HCT116 (cell line): ENCODE data around the gene TAAR8. TPM values are rescaled to one million over a fixed set of nuclear protein-coding genes. Genes with fewer than 3 reads are reported as not detected.

ENCODE experiments used
- ATAC-seq: fragments of 200-7000 bp; cut with Tn5 transposase; 2 replicates; pipeline ENCODE4 v1.9.1; 2020; ENCODE audit warnings: mild to moderate bottlenecking, moderate library complexity
- BruUV-seq: library from RNA; stranded (reverse); fragments of 400-500 nt; replicated peaks from 2 replicates; lab custom pipeline; 2021; lab: Mats Ljungman, UMichigan
- CTCF ChIA-PET: fragments of 300-600 bp; sonication (Branson Sonifier 250); formaldehyde crosslinking; loops from one replicate; lab custom pipeline; 2021; ENCODE audit warnings: antibody characterized with exemption; lab: Charles Lee
- POLR2A ChIA-PET: fragments of 300-600, 350-600 bp; sonication (Branson Sonifier 250); formaldehyde crosslinking; loops from one replicate; lab custom pipeline; 2021; ENCODE audit warnings: antibody characterized with exemption; lab: Charles Lee
- RAD21 ChIA-PET, 2 experiments: fragments of 300-600 bp; sonication (Branson Sonifier 250); formaldehyde crosslinking; loops; one replicate each; lab custom pipeline; 2023; ENCODE audit warnings: low total read pairs in 2 of 2; ENCODE audit not compliant: uncharacterized antibody in 2 of 2, unreplicated experiment in 2 of 2, low non-redundant PET in 1 of 2; lab: Charles Lee
- DNase-seq: peaks from one replicate; pipeline ENCODE4 v3.0.0-alpha.2; 2010; ENCODE audit warnings: low read depth, low spot score
- H2AFZ ChIP-seq: fragments of 200-600 bp; shearing (Covaris generic), sonication (generic); 2 replicates; pipeline ENCODE4 v1.6.1; 2017; ENCODE audit warnings: low read depth, mixed run types, mixed read lengths, antibody characterized with exemption, low read length; ENCODE audit not compliant: poor library complexity, severe bottlenecking
- H3K27ac ChIP-seq: 2 replicates; pipeline ENCODE4 v1.5.1; 2012; ENCODE audit warnings: low read depth, low read length
- H3K27me3 ChIP-seq: fragments of 200-600 bp; sonication (generic); 2 replicates; pipeline ENCODE4 v1.6.1; 2016; ENCODE audit warnings: mixed run types, low read length, mixed read lengths; ENCODE audit not compliant: insufficient read depth
- H3K36me3 ChIP-seq, 2 experiments: fragments of 200-500 bp in 1 of 2; fragments of 200-600 bp in 1 of 2; sonication (Bioruptor generic) in 1 of 2; sonication (generic) in 1 of 2; 2 replicates each; pipeline versions ENCODE4 v1.5.1 to v1.6.1; 2014 to 2016; ENCODE audit warnings: low read length in 2 of 2, inconsistent platforms in 1 of 2, mixed read lengths in 1 of 2, mixed run types in 1 of 2; ENCODE audit not compliant: insufficient read depth in 2 of 2, control insufficient read depth in 1 of 2
- H3K4me1 ChIP-seq, 2 experiments: fragments of 200-600 bp in 1 of 2; sonication (generic) in 1 of 2; 2 replicates each; pipeline versions ENCODE4 v1.5.1 to v1.6.1; 2012 to 2017; ENCODE audit warnings: low read length in 2 of 2, inconsistent platforms in 1 of 2, mild to moderate bottlenecking in 1 of 2, mixed read lengths in 1 of 2, mixed run types in 1 of 2, moderate library complexity in 1 of 2; ENCODE audit not compliant: insufficient read depth in 2 of 2, control insufficient read depth in 1 of 2
- H3K4me2 ChIP-seq: fragments of 200-600 bp; sonication (generic); 2 replicates; pipeline ENCODE4 v1.6.1; 2017; ENCODE audit warnings: mixed run types, low read length, mixed read lengths
- H3K4me3 ChIP-seq, 2 experiments: fragments of 200-600 bp in 1 of 2; sonication (generic) in 1 of 2; replicated peaks in 1 of 2; 2 replicates each; pipeline ENCODE4 v1.5.1; 2011 to 2016; ENCODE audit warnings: low read length in 2 of 2, control low read depth in 1 of 2, low read depth in 1 of 2, mild to moderate bottlenecking in 1 of 2, mixed read lengths in 1 of 2, mixed run types in 1 of 2
- H3K79me2 ChIP-seq: fragments of 200-600 bp; sonication (generic); 2 replicates; pipeline ENCODE4 v1.6.1; 2017; ENCODE audit warnings: mild to moderate bottlenecking, mixed run types, low read length, moderate library complexity, mixed read lengths; ENCODE audit not compliant: insufficient read depth
- H3K9ac ChIP-seq: fragments of 200-600 bp; sonication (generic); 2 replicates; pipeline ENCODE4 v1.6.1; 2016; ENCODE audit warnings: low read length, mixed read lengths
- H3K9me2 ChIP-seq: fragments of 200-600 bp; sonication (generic), shearing (Covaris generic); 2 replicates; pipeline ENCODE4 v1.6.1; 2017; ENCODE audit warnings: mixed run types, mild to moderate bottlenecking, moderate library complexity; ENCODE audit not compliant: insufficient read depth
- H3K9me3 ChIP-seq, 2 experiments: fragments of 200-500 bp in 1 of 2; fragments of 200-600 bp in 1 of 2; sonication (Bioruptor generic) in 1 of 2; sonication (generic) in 1 of 2; 2 replicates each; pipeline ENCODE4 v1.6.1; 2014 to 2017; ENCODE audit warnings: low read length in 2 of 2, mixed read lengths in 2 of 2, inconsistent platforms in 1 of 2, low read depth in 1 of 2, mild to moderate bottlenecking in 1 of 2, mixed run types in 1 of 2, moderate library complexity in 1 of 2; ENCODE audit not compliant: control insufficient read depth in 1 of 2, insufficient read depth in 1 of 2
- H4K20me1 ChIP-seq: fragments of 200-600 bp; sonication (generic), shearing (Covaris generic); 2 replicates; pipeline ENCODE4 v1.6.1; 2017; ENCODE audit warnings: mixed run types, mild to moderate bottlenecking, moderate library complexity; ENCODE audit not compliant: insufficient read depth
- CBX3 ChIP-seq: IDR thresholded peaks from 2 replicates; pipeline ENCODE4 v1.6.1; 2012; ENCODE audit warnings: low read depth
- CEBPB ChIP-seq: IDR thresholded peaks from 2 replicates; pipeline ENCODE4 v1.6.1; 2012; ENCODE audit warnings: low read depth
- ELF1 ChIP-seq: IDR thresholded peaks from 2 replicates; pipeline ENCODE4 v1.6.1; 2012; ENCODE audit warnings: low read depth, borderline replicate concordance
- JUND ChIP-seq: IDR thresholded peaks from 2 replicates; pipeline ENCODE4 v1.6.1; 2012
- SP1 ChIP-seq: IDR thresholded peaks from 2 replicates; pipeline ENCODE4 v1.6.1; 2012; ENCODE audit warnings: low read depth
- SRF ChIP-seq: IDR thresholded peaks from 2 replicates; pipeline ENCODE4 v1.6.1; 2012; ENCODE audit warnings: low read depth
- ZNF274 ChIP-seq: fragments of 200-500 bp; sonication (Bioruptor generic); IDR thresholded peaks from 2 replicates; pipeline ENCODE4 v1.6.1; 2014; ENCODE audit warnings: mild to moderate bottlenecking, low read depth, low read length, inconsistent platforms
- intact Hi-C: fragments of 100-400 bp; cut with micrococcal nuclease; formaldehyde crosslinking; loops from 2 replicates; pipeline ENCODE4 v1.10.0; 2022
- total RNA-seq: library from RNA; stranded (reverse); gene quantifications from one replicate; pipeline ENCODE4 v1.2.1, GENCODE V29; 2021; ENCODE audit not compliant: unreplicated experiment
- TF ChIP-seq, protein P1 (sequence below): IDR thresholded peaks from 2 replicates; pipeline ENCODE4 v1.6.1; 2012; ENCODE audit warnings: low read depth
- TF ChIP-seq, protein P2 (sequence below), 3 experiments: fragments of 200-600 bp in 1 of 3; sonication (generic) in 1 of 3; IDR thresholded peaks in 2 of 3; conservative IDR thresholded peaks in 1 of 3; 2 replicates each; pipeline ENCODE4 v1.5.1; 2012 to 2017; ENCODE audit warnings: low read depth in 2 of 3, low read length in 2 of 3, antibody characterized with exemption in 1 of 3, borderline replicate concordance in 1 of 3, control low read depth in 1 of 3, mild to moderate bottlenecking in 1 of 3, mixed read lengths in 1 of 3, mixed run types in 1 of 3, moderate library complexity in 1 of 3; ENCODE audit not compliant: insufficient read depth in 1 of 3
- TF ChIP-seq, protein P3 (sequence below): IDR thresholded peaks from 2 replicates; pipeline ENCODE4 v1.6.1; 2011; ENCODE audit warnings: mild to moderate bottlenecking, low read length, moderate library complexity; ENCODE audit not compliant: insufficient replicate concordance; ENCODE audit errors: extremely low read depth

The TAAR8 gene
- total RNA-seq, 1 experiment from 2014 or later, result not detected

DNA sequence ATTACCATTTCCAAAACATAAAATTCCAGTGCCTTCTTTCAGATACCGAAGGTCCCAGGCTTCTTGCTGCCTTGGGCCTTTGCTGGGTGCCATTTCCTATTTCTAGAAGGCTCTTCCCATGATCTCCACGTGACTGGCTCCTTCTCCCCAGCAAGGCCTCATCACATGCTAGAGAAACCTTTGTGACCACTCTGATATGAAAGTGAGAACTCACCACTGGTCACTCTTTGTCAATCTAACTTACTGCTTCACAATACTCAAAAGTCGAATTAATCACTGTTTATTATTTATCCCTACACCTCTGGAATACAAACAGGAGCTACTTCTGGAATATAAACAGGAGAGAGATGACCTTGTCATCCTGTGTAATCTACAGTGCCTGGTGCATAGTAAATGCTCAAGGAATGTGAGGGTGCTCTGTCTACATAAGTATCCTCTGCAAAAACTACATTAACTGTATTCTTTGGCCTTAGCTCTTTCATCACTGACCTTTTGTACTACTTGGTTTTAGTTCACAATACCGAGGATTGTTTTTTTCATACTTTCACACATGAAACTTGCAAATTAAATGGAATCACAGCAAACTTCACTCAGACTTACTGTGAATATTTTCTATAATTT lies 41.2 kb upstream of the TAAR8 start:
- peak overlapping the region; percentile 86 for H3K4me2 ChIP-seq
- no peak overlapping the region for H3K9ac ChIP-seq
- H3K27me3 ChIP-seq, result no peaks in the 10 kb centered on the region
- H2AFZ ChIP-seq, result no peak overlapping the region
- intact Hi-C loops, result no loop called here
- CTCF ChIA-PET, result no interaction called here
- H3K9me3 ChIP-seq, result no peaks in the 10 kb centered on the region
- H3K4me1 ChIP-seq, result peaks cover 6 to 18% of the 10 kb centered on the region in 2 experiments
- peaks cover 55% of the 10 kb centered on the region for H3K79me2 ChIP-seq
- no peaks in the 10 kb centered on the region for H3K36me3 ChIP-seq
- ATAC-seq, result no peak
- TF ChIP-seq, protein P1, sequence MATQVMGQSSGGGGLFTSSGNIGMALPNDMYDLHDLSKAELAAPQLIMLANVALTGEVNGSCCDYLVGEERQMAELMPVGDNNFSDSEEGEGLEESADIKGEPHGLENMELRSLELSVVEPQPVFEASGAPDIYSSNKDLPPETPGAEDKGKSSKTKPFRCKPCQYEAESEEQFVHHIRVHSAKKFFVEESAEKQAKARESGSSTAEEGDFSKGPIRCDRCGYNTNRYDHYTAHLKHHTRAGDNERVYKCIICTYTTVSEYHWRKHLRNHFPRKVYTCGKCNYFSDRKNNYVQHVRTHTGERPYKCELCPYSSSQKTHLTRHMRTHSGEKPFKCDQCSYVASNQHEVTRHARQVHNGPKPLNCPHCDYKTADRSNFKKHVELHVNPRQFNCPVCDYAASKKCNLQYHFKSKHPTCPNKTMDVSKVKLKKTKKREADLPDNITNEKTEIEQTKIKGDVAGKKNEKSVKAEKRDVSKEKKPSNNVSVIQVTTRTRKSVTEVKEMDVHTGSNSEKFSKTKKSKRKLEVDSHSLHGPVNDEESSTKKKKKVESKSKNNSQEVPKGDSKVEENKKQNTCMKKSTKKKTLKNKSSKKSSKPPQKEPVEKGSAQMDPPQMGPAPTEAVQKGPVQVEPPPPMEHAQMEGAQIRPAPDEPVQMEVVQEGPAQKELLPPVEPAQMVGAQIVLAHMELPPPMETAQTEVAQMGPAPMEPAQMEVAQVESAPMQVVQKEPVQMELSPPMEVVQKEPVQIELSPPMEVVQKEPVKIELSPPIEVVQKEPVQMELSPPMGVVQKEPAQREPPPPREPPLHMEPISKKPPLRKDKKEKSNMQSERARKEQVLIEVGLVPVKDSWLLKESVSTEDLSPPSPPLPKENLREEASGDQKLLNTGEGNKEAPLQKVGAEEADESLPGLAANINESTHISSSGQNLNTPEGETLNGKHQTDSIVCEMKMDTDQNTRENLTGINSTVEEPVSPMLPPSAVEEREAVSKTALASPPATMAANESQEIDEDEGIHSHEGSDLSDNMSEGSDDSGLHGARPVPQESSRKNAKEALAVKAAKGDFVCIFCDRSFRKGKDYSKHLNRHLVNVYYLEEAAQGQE, result no peak
- TF ChIP-seq, protein P2, sequence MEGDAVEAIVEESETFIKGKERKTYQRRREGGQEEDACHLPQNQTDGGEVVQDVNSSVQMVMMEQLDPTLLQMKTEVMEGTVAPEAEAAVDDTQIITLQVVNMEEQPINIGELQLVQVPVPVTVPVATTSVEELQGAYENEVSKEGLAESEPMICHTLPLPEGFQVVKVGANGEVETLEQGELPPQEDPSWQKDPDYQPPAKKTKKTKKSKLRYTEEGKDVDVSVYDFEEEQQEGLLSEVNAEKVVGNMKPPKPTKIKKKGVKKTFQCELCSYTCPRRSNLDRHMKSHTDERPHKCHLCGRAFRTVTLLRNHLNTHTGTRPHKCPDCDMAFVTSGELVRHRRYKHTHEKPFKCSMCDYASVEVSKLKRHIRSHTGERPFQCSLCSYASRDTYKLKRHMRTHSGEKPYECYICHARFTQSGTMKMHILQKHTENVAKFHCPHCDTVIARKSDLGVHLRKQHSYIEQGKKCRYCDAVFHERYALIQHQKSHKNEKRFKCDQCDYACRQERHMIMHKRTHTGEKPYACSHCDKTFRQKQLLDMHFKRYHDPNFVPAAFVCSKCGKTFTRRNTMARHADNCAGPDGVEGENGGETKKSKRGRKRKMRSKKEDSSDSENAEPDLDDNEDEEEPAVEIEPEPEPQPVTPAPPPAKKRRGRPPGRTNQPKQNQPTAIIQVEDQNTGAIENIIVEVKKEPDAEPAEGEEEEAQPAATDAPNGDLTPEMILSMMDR (IDR thresholded peaks at IDR 0.05 in 2 of 3, conservative IDR thresholded peaks at IDR 0.05 in 1 of 3; ENCODE audit: borderline replicate concordance in 1 of 3, insufficient read depth in 1 of 3, low read depth in 2 of 3, low read length in 2 of 3), result no peak
- TF ChIP-seq, protein P3, sequence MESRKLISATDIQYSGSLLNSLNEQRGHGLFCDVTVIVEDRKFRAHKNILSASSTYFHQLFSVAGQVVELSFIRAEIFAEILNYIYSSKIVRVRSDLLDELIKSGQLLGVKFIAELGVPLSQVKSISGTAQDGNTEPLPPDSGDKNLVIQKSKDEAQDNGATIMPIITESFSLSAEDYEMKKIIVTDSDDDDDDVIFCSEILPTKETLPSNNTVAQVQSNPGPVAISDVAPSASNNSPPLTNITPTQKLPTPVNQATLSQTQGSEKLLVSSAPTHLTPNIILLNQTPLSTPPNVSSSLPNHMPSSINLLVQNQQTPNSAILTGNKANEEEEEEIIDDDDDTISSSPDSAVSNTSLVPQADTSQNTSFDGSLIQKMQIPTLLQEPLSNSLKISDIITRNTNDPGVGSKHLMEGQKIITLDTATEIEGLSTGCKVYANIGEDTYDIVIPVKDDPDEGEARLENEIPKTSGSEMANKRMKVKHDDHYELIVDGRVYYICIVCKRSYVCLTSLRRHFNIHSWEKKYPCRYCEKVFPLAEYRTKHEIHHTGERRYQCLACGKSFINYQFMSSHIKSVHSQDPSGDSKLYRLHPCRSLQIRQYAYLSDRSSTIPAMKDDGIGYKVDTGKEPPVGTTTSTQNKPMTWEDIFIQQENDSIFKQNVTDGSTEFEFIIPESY, result no peak
- TF ChIP-seq JUND, result no peak
- TF ChIP-seq ZNF274, result no peak
- no peak for TF ChIP-seq SRF
- TF ChIP-seq ELF1, result no peak
- TF ChIP-seq CBX3, result no peak
- TF ChIP-seq CEBPB, result no peak
- TF ChIP-seq SP1, result no peak
- POLR2A ChIA-PET, result no interaction called here
- no peak overlapping the region for H3K4me3 ChIP-seq
- H3K9me2 ChIP-seq, result no peaks in the 10 kb centered on the region
- RAD21 ChIA-PET, result no interaction called here
- no peaks in the 10 kb centered on the region; the same call in 1 of the 2 replicates for H4K20me1 ChIP-seq
- BruUV-seq, result no TSS peak
- no peak overlapping the region for H3K27ac ChIP-seq
- DNase-seq, result no peak
